ENCODE measurements around the gene TMEM72. TPM values are rescaled to one million over a fixed set of nuclear protein-coding genes. Genes with fewer than 3 reads are reported as not detected.
A peak's percentile ranks its signal among the peaks of the same experiment; 100 is the strongest.

The TMEM72 gene
- polyA plus RNA-seq, 1 donor from 2014 or later: 1.4 TPM

GRCh38 chr10:44986179-44986578, 75.0 kb downstream of the TMEM72 start:
- H3K4me3 ChIP-seq (ENCODE audit: low read length): no peak overlapping the region
- H3F3A ChIP-seq (ENCODE audit: insufficient read depth, low read length, poor library complexity, severe bottlenecking): no peaks in the 10 kb centered on the region
- H3K9ac ChIP-seq (ENCODE audit: low read length): no peak overlapping the region
- no peaks in the 10 kb centered on the region for H4K20me1 ChIP-seq (ENCODE audit: insufficient read depth)
- H3K9me3 ChIP-seq (ENCODE audit: low read length): no peaks in the 10 kb centered on the region
- H2AFZ ChIP-seq (ENCODE audit: low read depth, low read length): no peak overlapping the region
- no peaks in the 10 kb centered on the region for H3K36me3 ChIP-seq (ENCODE audit: insufficient read depth, low read length)
- TF ChIP-seq TAF1 (IDR thresholded peaks at IDR 0.05; ENCODE audit: low read depth) (no peak), POLR2AphosphoS5 (IDR thresholded peaks at IDR 0.05) (peak; percentile 19)
- H3K27me3 ChIP-seq (ENCODE audit: insufficient read depth, low read depth, low read length): no peaks in the 10 kb centered on the region
- H3K9me2 ChIP-seq (ENCODE audit: insufficient read depth, low read length): no peaks in the 10 kb centered on the region
- no peak overlapping the region for H3K4me2 ChIP-seq (ENCODE audit: low read length)
- H3K79me2 ChIP-seq (replicated peaks; ENCODE audit: insufficient read depth, low read length): no peaks in the 10 kb centered on the region
- H3K27ac ChIP-seq (ENCODE audit: low read length): no peak overlapping the region

Other genes starting within 250 kb of the TMEM72 start
- gene RASSF4, start 48.5 kb downstream of the TMEM72 start, polyA plus RNA-seq: 10.2 and 12.4 TPM in 2 replicates
- 4.3 and 5.2 TPM in 2 replicates for gene DEPP1, start 67.5 kb downstream of the TMEM72 start, polyA plus RNA-seq
- 32.9 and 34.1 TPM in 2 replicates for gene ZNF22, start 89.6 kb downstream of the TMEM72 start, polyA plus RNA-seq

Measured in neural cell (in vitro differentiated cells).